Activated CD8-positive, alpha-beta memory T cell treated with anti-CD3 and anti-CD28 coated beads, Interleukin-2, amount 50 U/mL, for 48 hours (primary cell): Measurements from ENCODE around the gene WDR45.

ENCODE experiments used
- DNase-seq: peaks from one replicate; pipeline ENCODE4 v3.0.0-alpha.2; 2020

Gene WDR45

GRCh38 chrX:49073601-49074575 is 5.8 kb downstream of the WDR45 start, which contains the start of gene PRAF2:
Gene PRAF2 (minus strand): TSS chrX:49074002. CDS start chrX:49073987, 15 bp downstream.
- DNase-seq: peak; percentile 90

- DNase-seq: no peak
Measured at GRCh38 chrX:49072712-49073095, 7.0 kb downstream of the WDR45 start.

GRCh38 chrX:49071877-49072711 is 7.6 kb downstream of the WDR45 start:
- no peak for DNase-seq

- DNase-seq: no peak
Measured at GRCh38 chrX:49070988-49071387, 8.7 kb downstream of the WDR45 start.

- no peak for DNase-seq
Measured at GRCh38 chrX:49069038-49069437, 10.6 kb downstream of the WDR45 start.

- DNase-seq: no peak
Measured at GRCh38 chrX:49067285-49068120, 12.2 kb downstream of the WDR45 start.

GRCh38 chrX:49066690-49067089 is 13.0 kb downstream of the WDR45 start:
- no peak for DNase-seq

GRCh38 chrX:49066278-49066677 is 13.4 kb downstream of the WDR45 start:
- no peak for DNase-seq

- no peak for DNase-seq
Measured at GRCh38 chrX:49064735-49065134, 15.0 kb downstream of the WDR45 start.

- DNase-seq: no peak
Measured at GRCh38 chrX:49064303-49064702, 15.4 kb downstream of the WDR45 start.

- no peak for DNase-seq
Measured at GRCh38 chrX:49063715-49064114, 16.0 kb downstream of the WDR45 start.

GRCh38 chrX:49061916-49062315 is 17.8 kb downstream of the WDR45 start:
- no peak for DNase-seq

GRCh38 chrX:49061490-49061889 is 18.2 kb downstream of the WDR45 start:
- no peak for DNase-seq

- no peak for DNase-seq
Measured at GRCh38 chrX:49060914-49061313, 18.8 kb downstream of the WDR45 start.

- no peak for DNase-seq
Measured at GRCh38 chrX:49059681-49060085, 20.0 kb downstream of the WDR45 start.

GRCh38 chrX:49059201-49059600 is 20.5 kb downstream of the WDR45 start:
- DNase-seq: no peak

GRCh38 chrX:49058794-49059193 is 20.9 kb downstream of the WDR45 start, which contains the start of gene CCDC120:
Gene CCDC120 (plus strand): TSS chrX:49058999. CDS start chrX:49062042, 3,043 bp downstream.
- DNase-seq: no peak

- no peak for DNase-seq
Measured at GRCh38 chrX:49054073-49054762, 25.5 kb downstream of the WDR45 start.

GRCh38 chrX:49053223-49054072 is 26.2 kb downstream of the WDR45 start:
- peak; percentile 79 for DNase-seq

GRCh38 chrX:49043987-49044281 is 35.8 kb downstream of the WDR45 start:
- DNase-seq: no peak
